Thoracic aorta (tissue), 2 donors: ENCODE data around the gene IL17REL. TPM values are rescaled to one million over a fixed set of nuclear protein-coding genes. Genes with fewer than 3 reads are reported as not detected.

ENCODE experiments used
- ATAC-seq: fragments of 150-250 bp; one replicate; pipeline ENCODE4 v1.8.0; 2017; ENCODE audit warnings: low read depth; ENCODE audit not compliant: insufficient number of reproducible peaks, low FRiP score
- DNase-seq: peaks from one replicate; pipeline ENCODE4 v3.0.0-alpha.2; 2020; ENCODE audit warnings: low spot score
- H3K27ac ChIP-seq, 2 donors: fragments of 200-600 bp; sonication (generic); 1 replicate in 1 of 2; 2 replicates in 1 of 2; pipeline ENCODE4 v1.5.1; 2016; ENCODE audit warnings: mild to moderate bottlenecking in 2 of 2, moderate library complexity in 2 of 2
- H3K27me3 ChIP-seq: fragments of 200-600 bp; sonication (generic); replicated peaks from 2 replicates; pipeline ENCODE4 v1.6.0; 2016; ENCODE audit warnings: mild to moderate bottlenecking; ENCODE audit not compliant: insufficient read depth
- H3K36me3 ChIP-seq: fragments of 200-600 bp; sonication (generic); one replicate; pipeline ENCODE4 v1.5.1; 2016
- H3K4me1 ChIP-seq, 2 donors: fragments of 200-600 bp; sonication (generic); 1 replicate in 1 of 2; 2 replicates in 1 of 2; pipeline versions ENCODE4 v1.5.1 to v1.6.0; 2016; ENCODE audit warnings: low read depth in 2 of 2, mild to moderate bottlenecking in 1 of 2; ENCODE audit not compliant: control insufficient read depth in 1 of 2
- H3K4me3 ChIP-seq: fragments of 200-600 bp; sonication (generic); 2 replicates; pipeline ENCODE4 v1.5.1; 2016; ENCODE audit warnings: mild to moderate bottlenecking
- H3K9me3 ChIP-seq: fragments of 200-600 bp; sonication (generic); 2 replicates; pipeline ENCODE4 v1.5.1; 2016
- total RNA-seq, 2 donors: library from RNA; depleted of rRNA; stranded (reverse); fragments of >200 nt; gene quantifications; one replicate each; pipeline versions ENCODE4 v1.1.0 to v1.2.3, GENCODE V29; 2016
- TF ChIP-seq, protein P1 (sequence below): fragments of 200-600 bp; sonication (generic); IDR thresholded peaks from one replicate; pipeline ENCODE4 v1.5.1; 2019; ENCODE audit warnings: antibody characterized with exemption

Gene IL17REL
- total RNA-seq, 2 donors from 2014 or later: not detected

DNA sequence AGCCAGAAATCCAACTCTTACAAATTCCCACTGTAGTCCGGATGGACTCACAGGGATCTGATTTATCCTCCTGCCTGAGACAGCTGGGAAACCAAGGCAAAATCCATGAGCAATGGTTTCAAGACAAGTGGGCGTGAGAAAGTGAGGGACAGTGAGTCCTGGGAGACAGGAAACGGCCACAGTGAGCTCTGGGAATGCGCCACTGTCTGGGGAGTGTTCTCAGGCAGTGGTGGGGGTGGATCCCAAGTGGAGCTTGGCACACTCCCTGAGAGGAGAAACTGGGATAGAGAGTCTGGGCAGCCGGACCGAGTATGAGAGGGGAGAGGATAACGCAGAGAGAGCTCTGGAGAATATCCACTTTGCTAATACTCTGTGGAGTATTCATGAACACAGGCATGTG, 9.8 kb downstream of the IL17REL start:
- Histone ChIP-seq H3K4me3 (no peak overlapping the region), H3K27ac (no peak overlapping the region), H3K9me3 (no peaks in the 10 kb centered on the region), H3K36me3 (no peaks in the 10 kb centered on the region), H3K27me3 (no peaks in the 10 kb centered on the region), H3K4me1 (no peaks in the 10 kb centered on the region)
- TF ChIP-seq, protein P1, sequence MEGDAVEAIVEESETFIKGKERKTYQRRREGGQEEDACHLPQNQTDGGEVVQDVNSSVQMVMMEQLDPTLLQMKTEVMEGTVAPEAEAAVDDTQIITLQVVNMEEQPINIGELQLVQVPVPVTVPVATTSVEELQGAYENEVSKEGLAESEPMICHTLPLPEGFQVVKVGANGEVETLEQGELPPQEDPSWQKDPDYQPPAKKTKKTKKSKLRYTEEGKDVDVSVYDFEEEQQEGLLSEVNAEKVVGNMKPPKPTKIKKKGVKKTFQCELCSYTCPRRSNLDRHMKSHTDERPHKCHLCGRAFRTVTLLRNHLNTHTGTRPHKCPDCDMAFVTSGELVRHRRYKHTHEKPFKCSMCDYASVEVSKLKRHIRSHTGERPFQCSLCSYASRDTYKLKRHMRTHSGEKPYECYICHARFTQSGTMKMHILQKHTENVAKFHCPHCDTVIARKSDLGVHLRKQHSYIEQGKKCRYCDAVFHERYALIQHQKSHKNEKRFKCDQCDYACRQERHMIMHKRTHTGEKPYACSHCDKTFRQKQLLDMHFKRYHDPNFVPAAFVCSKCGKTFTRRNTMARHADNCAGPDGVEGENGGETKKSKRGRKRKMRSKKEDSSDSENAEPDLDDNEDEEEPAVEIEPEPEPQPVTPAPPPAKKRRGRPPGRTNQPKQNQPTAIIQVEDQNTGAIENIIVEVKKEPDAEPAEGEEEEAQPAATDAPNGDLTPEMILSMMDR: no peak
- DNase-seq (no peak), ATAC-seq (no peak)

DNA sequence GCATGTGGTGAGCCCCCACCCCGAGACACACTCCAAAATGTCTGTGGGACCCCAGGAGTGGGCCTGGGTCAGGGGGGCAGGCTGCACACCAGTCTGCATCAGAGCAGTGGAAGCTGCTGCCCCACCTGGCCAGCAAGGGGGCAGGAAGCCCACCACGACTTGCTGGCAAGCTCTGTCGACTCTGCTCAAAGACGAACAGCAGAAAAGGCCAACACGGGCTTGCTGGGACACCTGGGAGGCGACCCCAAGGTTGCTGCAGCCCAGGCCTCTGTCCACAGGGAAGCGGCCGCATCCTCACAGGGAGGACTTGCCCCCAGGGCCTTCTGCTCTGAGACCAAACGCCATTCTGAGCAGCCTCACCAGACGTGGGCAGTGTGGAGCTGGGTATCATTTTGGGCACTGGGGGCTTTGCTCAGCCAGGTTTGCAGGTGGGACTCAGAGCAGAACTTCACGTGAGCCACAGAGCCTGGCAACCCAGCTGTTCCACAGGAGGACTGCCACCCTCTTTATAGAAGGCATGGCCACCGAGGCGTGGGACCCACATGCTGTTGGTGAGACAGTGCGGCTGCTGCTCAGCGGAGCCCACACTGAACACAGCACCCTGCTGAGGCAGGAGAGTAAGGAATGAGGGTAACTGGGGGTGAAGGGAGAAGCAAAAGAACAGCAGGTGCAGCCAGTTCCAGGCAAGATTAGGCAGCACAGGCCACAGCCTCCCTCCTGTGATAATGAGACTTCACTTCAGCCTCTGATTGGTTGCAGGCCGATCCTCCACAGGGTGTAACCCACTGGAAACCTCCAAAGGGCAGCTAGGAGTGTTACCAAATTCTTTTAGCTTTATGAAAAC, 11.0 kb downstream of the IL17REL start:
- H3K27ac ChIP-seq: no peak overlapping the region
- DNase-seq (no peak), ATAC-seq (no peak)
- no peaks in the 10 kb centered on the region for H3K36me3 ChIP-seq
- no peak overlapping the region for H3K4me3 ChIP-seq
- no peaks in the 10 kb centered on the region for H3K4me1 ChIP-seq
- no peaks in the 10 kb centered on the region for H3K27me3 ChIP-seq
- no peaks in the 10 kb centered on the region for H3K9me3 ChIP-seq
- TF ChIP-seq, protein P1: no peak

DNA sequence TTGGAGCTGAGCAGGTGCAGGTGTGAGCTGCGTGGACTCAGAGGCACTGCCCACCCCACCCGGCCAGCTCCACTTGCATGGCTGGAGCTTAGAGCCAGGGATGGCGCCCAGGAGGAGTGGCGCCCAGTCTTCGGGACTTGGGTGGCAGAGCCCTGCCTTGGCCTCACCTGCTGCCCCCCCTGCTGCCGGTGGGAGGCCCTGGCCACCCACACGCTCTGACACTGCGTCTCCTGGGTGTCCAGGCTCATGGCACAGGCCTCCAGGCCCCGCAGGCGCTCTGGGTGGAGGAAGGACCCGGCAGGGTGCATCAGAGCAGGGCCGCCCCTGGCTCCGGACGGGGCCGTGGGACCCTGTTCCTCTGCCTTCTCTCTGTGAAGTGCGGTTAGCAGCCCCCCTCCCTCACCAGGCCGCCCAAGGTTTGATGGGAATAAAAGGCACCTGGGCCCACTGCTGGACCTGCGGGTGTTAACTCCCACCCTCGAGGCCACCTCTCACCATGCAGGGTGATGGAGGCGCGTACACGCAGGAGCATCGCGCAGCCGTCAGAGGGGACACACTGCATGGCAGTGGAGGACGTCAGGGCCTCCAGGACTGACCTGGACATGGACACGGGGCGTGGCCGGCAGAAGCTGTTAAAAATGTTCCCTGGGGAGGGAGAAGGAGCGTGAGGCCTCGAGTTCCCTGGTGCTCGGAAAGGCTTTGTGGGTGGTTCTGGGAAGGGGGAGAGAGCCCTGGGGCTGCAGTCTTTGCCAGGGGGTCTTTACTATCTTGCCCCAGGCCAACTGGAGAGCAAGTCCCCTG, 11.8 kb downstream of the IL17REL start:
- H3K27me3 ChIP-seq: no peaks in the 10 kb centered on the region
- H3K9me3 ChIP-seq: no peaks in the 10 kb centered on the region
- H3K36me3 ChIP-seq: no peaks in the 10 kb centered on the region
- H3K4me3 ChIP-seq: no peak overlapping the region
- no peaks in the 10 kb centered on the region for H3K4me1 ChIP-seq
- DNase-seq (no peak), ATAC-seq (no peak)
- H3K27ac ChIP-seq: no peak overlapping the region
- TF ChIP-seq, protein P1: no peak

DNA sequence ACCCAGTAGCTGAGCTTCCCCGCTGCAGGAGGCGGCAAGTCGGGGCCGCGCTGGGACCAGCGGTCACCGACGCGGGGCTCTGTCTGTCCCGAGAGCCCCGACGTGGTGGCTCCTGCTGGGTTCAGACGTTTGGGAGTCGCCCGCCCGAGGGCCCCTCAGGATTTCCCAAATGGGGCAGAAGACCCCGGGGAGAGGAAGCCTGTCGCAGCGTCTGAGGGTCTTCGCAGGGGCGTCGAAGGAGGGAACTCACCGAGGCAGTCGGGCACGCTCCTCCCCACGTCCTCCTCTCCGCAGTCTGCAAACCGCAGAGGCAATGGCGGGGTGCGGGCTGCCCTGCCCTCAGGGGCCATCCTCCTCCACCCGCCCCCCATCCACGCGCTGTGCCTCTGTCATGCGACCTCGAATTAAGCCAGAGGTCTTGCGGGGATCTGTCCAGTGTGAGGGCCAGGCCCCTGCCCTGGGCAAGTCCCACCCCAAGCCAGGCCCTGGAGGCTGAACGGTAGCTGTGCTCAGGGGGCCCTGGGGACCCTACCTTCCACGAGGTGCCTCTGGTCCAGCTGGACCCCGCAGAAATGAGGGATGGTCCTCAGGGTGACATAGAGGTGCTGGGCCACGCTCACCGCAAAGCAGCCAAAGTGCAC, 12.5 kb downstream of the IL17REL start:
- DNase-seq (no peak), ATAC-seq (no peak)
- TF ChIP-seq, protein P1: no peak
- no peak overlapping the region for H3K27ac ChIP-seq
- H3K36me3 ChIP-seq: no peaks in the 10 kb centered on the region
- H3K4me1 ChIP-seq: no peaks in the 10 kb centered on the region
- H3K4me3 ChIP-seq: peak overlapping the region; percentile 16
- no peaks in the 10 kb centered on the region for H3K9me3 ChIP-seq
- H3K27me3 ChIP-seq: no peaks in the 10 kb centered on the region
